Amniotic stem cell (primary cell): Measurements from ENCODE around the gene PCNX1.

Experiments
- DNase-seq: peaks from one replicate; lab custom pipeline; 2025; lab: John Stamatoyannopoulos, UW

The PCNX1 gene

DNA sequence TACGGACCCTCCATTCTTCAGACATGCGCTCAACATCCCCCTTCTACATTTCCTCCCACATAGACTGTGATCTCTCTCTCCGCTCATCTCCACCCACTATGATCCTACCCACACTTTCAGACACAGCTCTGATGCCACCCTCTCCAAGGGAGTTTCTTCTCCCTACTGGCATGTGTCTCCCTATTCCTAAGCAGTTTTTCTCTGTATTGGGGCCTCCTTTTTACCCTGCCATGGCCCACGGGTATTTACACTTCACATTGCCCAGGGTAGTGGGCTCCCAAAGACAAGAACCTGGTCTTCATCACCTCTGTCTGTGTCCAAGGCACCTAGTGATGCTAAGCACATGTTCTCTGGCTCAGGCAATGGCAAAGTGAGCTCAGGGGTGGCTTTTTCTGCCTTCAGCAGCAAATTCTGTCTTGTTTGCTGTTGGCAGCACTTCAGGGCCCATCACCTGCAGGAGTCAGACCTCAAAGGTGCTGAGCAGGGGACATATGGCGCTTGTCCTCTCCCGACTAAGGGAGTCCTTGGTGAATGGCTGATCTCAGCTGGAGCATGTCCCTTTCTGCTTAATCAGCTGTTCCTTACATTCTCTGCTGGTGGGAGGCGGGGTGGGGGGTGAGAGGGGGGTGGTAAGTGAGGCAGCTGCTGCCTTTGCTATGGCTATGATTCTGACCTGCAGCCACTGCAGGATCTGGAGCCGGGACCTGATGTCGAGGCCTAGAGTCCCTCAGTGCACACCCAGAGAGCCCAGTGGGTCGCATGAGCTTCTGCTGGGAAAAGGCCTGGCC lies 256.8 kb downstream of the PCNX1 start:
- no peak for DNase-seq
